ENCODE data around the gene ZMAT1.
"Not testable (repeated sequence)": the region's sequence is repeated elsewhere in the genome, so short reads cannot be mapped to it uniquely, and the experiment has no call there.

The ZMAT1 gene

DNA sequence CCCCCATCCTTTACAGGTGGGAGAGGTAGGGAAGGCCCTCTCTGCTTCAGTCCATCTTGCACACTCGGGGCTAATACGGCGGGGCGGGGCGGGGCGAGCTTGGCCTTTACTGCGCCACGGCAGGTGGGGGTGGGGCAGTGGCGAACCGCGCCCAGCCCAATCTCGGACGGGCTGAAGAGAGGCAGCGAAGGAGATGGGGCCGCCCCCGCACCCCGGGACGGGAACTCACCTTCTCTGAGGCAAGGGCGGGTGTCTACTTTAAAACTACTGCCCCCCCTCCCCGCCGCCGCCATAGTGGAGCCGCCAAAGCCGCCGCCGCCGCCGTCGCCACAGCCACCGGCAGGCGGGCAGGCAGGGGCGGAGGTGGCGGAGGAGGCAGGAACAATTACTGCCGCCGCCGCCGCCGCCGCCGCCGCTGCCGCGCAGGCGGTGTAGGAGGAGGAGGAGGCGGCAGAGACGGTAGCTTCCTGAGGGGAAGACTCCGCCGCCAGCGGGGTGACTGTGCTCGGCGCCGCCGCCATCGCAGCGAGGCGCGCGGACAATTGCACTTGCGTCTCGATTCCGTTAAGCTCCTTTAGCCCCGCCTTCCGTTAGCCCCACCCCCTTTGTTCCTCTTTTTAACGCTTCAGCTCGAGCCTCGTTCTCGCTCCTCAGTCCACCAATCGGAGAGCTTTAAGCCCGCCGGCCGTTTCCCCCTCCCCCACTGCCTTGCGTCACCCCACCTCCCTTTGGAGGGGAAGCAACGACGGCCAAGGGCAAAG lies at the start of gene ZMAT1:
ZMAT1 (minus strand) TSS at position 540 of the 761 bp plus-strand sequence; CDS start at position 521, 19 bp downstream.
- DNase-seq: peak; percentile 97

DNA sequence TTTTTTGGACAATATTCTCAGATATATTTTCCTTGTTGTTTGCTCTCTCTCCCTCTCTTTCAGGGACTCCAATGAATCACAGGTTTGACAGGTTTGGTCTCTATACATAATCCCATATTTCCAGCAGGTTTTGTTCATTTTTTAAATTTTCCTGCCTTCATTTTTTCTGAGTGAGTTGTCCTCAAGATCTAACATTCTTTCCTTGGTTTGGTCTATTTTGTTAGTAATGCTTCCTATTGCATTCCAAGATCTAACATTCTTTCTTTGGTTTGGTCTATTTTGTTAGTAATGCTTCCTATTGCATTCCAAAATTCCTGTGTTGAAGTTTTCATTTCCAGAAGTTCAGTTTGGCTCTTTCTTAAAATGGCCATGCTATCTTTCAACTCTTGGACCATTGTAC lies 45.3 kb upstream of the ZMAT1 start:
- no peak for DNase-seq

DNA sequence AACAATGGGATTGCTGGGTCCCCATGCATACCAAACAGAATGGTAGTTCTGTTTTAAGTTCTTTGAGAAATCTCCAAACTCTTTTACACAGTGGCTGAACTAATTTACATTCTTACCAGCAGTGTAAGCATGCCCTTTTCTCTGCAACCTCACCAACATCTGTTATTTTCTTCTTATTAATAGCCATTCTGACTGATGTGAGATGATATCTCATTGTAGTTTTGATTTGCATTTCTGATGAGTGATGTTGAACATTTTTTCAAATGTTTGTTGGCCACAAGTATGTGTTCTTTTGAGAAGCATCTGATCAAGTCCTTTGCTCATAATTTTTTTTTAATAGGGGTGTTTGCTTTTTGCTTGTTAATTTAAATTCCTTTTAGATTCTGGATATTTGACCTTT lies 41.2 kb upstream of the ZMAT1 start:
- DNase-seq: no peak

GRCh38 chrX:101964923-101965539 lies 33.2 kb upstream of the ZMAT1 start:
- DNase-seq: not testable (repeated sequence)

DNA sequence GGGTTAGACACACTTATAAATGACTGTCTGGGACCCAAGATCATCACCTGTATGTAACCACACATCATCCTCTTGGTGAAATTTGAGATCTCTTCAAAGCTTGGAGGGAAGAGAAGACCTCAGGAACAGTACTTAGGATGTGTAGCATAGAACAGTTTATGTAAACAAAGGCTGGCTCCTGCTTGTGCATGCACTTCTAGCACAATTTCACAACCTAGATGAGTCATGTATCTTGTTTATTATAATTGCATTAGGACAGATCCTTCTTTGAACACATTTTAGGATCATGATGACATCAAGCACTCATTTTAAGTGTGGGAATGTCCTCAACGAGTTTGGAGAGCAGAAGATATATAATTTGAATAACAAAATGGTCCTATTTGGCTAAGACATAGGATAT lies 26.3 kb upstream of the ZMAT1 start:
- no peak for DNase-seq

DNA sequence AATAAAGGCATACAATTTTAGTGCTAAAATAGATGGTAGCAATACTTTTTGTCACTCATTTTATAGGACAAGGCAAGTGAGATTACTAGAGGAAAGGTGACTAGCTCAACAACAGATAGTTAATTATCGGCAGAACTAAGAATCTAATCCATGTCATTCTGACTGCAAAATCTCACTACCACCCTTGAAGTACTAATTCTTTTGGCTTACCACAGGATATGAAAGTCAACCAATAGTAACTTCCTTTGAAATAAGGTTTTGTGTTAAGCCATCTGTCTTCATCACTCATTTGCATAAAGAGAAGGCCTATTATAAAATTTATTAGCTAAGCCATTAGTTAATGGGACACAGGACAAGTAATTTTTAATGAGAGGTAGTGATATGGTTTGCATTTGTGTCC lies 25.3 kb upstream of the ZMAT1 start:
- no peak for DNase-seq

- no peak for DNase-seq
Measured at GRCh38 chrX:101956556-101956955, 24.7 kb upstream of the ZMAT1 start.

DNA sequence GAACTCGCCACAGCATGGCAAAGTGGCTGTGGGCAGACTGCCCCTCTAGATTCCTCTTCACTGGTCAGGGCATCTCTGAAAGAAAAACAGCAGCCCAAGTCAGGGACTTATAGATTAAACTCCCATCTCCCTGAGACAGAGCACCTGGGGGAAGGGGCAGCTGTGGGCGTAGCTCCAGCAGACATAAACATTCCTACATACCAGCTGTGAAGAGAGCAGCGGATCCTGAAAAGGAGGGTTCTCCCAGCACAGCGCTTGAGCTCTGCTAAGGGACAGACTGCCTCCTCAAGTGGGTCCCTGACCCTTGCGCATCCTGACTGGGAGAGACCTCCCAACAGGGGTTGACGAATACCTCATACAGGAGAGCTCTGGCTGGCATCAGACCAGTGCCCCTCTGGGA lies 18.8 kb upstream of the ZMAT1 start:
- no peak for DNase-seq

DNA sequence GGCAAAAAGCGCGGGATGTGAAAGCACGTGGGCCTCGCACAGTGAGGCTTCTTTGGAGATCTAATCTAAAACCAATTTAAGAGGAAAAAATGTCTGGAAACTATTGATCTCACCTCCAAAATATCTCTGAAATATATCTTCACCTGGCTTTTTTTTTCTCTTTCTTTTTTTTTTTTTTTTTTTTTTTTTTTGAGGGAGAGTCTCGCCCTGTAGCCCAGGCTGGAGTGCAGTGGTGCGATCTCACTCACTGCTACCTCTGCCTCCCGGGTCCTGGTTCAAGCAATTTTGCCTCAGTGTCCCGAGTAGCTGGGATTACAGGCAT lies 383 bp upstream of the ZMAT1 start:
- no peak for DNase-seq

DNA sequence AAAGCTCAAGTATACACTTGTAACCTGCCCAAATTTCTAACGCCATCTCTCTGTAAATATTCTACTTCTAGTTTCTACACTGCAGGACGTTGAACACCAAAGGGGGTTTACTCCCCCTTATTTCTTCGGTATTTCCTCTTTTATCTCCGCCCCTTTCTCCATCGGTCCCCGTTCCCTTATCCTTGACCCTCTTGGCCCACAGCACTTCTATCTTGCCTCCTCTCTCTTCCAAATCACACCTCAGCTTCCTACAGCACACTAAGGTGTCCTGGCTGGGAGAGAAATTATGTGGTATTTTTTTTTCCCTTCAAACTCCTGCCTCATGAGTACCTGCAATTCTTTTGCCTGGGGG lies 715 bp downstream of the ZMAT1 start:
- DNase-seq: peak; percentile 63

DNA sequence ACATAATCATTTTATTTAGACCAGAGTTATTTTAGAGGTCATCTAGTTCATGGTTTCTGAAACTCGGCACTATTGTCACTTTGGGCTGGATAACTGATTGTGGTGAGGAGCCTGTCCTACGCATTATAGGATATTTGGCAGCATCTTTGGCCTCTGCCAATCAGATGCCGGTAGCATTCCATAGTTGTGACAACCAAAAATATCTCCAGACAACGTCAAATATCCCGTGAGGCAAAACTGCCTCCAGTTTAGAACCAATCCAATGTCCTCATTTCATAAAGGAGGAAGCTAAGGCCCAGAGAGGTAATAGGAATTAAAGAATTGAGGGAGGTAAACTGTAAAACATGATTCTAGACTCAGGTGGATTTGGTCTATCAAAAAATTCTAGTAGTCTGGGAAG lies 6.1 kb downstream of the ZMAT1 start:
- no peak for DNase-seq

DNA sequence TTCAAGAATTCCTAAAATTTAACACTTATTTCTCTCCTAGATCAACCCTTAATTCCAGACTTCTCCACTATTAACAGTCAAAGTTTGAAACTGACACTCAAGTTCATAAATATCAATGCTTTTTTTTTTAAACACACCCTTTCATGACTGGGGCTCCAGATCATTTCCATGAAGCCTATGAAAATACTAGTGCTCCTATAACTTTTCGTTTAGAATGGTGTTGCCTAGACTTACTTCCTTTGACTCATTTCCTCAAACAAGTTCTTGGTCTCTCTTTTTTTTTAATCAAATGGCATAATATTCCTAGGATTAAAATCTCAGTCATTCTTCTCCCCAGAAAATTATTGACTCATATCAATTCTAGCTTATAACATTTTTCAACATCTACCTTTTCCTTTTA lies 13.1 kb downstream of the ZMAT1 start:
- DNase-seq: no peak

- DNase-seq: no peak
Measured at GRCh38 chrX:101906136-101906796, 25.6 kb downstream of the ZMAT1 start.

- no peak for DNase-seq
Measured at GRCh38 chrX:101904996-101905395, 26.8 kb downstream of the ZMAT1 start.

Measured in NCI-H2227 treated with DMSO at 0.1 percent for 48 hours (cell line).